Measurements from ENCODE around the gene NFKBIA.
"Not testable (repeated sequence)": the region's sequence is repeated elsewhere in the genome, so short reads cannot be mapped to it uniquely, and the experiment has no call there.

NFKBIA gene

DNA sequence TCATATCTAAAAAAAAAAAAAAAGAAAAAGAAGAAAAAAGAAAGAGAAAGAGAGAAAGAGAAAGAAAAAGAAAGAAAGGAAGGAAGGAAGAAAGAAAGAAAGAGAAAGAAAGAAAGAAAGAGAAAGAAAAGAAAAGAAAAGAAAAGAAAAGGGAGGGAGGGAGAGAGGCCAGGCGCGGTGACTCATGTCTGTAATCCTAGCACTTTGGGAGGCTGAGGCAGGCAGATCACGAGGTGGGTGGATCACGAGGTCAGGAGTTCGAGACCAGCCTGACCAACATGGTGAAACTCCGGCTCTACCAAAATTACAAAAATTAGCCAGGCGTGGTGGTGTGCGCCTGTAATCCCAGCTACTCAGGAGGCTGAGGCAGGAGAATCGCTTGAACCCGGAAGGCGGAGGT, 31.3 kb downstream of the NFKBIA start:
- H3K4me1 ChIP-seq (ENCODE audit: insufficient read depth, low read length); H3K9ac ChIP-seq (ENCODE audit: low read length); H3K27me3 ChIP-seq (ENCODE audit: control insufficient read depth in 1 of 2, insufficient read depth in 2 of 2, low read length in 2 of 2); H3K27ac ChIP-seq (ENCODE audit: low read depth, low read length); H3K4me3 ChIP-seq (ENCODE audit: low read depth in 1 of 2, low read length in 2 of 2); H3K9me3 ChIP-seq (ENCODE audit: low read length); H3K36me3 ChIP-seq (ENCODE audit: insufficient read depth, low read length): not testable (repeated sequence)

DNA sequence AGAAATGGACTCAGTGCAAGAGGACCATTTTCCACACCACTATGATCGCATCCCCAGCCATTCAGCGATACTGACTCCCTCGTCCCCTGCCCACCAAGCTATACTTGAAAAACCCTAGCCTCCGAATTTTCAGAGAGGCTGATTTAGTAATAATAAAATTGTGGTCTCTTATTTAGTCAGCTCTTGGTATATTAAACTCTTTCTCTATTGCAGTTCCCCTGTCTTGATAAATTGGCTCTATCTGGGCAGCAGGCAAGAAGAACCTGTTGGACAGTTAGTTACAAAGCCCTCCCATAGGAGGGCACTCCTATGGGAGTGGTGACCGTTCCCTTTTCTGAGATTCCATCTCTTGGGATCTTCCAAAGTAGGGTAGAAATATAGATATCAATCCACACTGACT, 33.6 kb downstream of the NFKBIA start:
- Histone ChIP-seq H3K4me3 (ENCODE audit: low read depth in 1 of 2, low read length in 2 of 2) (no peak overlapping the region), H3K9me3 (ENCODE audit: low read length) (no peaks in the 10 kb centered on the region), H3K36me3 (ENCODE audit: insufficient read depth, low read length) (no peaks in the 10 kb centered on the region), H3K27me3 (ENCODE audit: control insufficient read depth in 1 of 2, insufficient read depth in 2 of 2, low read length in 2 of 2) (no peaks in the 10 kb centered on the region), H3K4me1 (ENCODE audit: insufficient read depth, low read length) (peaks cover 12% of the 10 kb centered on the region), H3K9ac (ENCODE audit: low read length) (no peak overlapping the region), H3K27ac (ENCODE audit: low read depth, low read length) (no peak overlapping the region)

DNA sequence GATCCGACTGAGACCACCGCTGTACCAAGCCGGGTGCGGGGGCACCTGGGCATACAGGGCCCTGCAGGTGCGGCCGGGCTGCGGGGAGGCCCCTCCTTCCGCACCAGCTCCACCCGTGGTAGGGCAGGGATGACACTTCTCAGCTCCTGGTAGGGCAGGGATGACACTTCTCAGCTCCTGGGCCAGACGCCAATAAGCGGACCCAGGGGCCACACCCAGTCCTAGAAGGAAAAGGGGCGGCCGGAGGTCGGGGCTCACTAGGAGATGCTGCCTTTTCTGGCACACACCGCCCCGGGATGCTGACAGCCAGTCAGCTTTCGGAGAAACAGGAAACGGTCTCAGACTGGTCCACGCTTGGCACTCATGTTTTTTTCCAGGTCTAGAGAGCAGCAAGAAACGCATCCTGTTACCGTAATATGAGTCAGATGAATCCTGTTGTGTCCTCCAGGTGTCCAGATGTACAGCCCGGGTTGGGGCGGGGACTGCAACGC, 34.8 kb downstream of the NFKBIA start:
- Histone ChIP-seq H3K36me3 (ENCODE audit: insufficient read depth, low read length) (no peaks in the 10 kb centered on the region), H3K9ac (ENCODE audit: low read length) (no peak overlapping the region), H3K4me3 (ENCODE audit: low read depth in 1 of 2, low read length in 2 of 2) (no peak overlapping the region), H3K4me1 (ENCODE audit: insufficient read depth, low read length) (peaks cover 22% of the 10 kb centered on the region), H3K9me3 (ENCODE audit: low read length) (no peaks in the 10 kb centered on the region), H3K27me3 (ENCODE audit: control insufficient read depth in 1 of 2, insufficient read depth in 2 of 2, low read length in 2 of 2) (no peaks in the 10 kb centered on the region), H3K27ac (ENCODE audit: low read depth, low read length) (no peak overlapping the region)

GRCh38 chr14:35368583-35369392, 35.8 kb downstream of the NFKBIA start:
- Histone ChIP-seq H3K9ac (ENCODE audit: low read length) (no peak overlapping the region), H3K9me3 (ENCODE audit: low read length) (no peaks in the 10 kb centered on the region), H3K4me1 (ENCODE audit: insufficient read depth, low read length) (peaks cover 22% of the 10 kb centered on the region), H3K27me3 (ENCODE audit: control insufficient read depth in 1 of 2, insufficient read depth in 2 of 2, low read length in 2 of 2) (no peaks in the 10 kb centered on the region), H3K36me3 (ENCODE audit: insufficient read depth, low read length) (no peaks in the 10 kb centered on the region), H3K27ac (ENCODE audit: low read depth, low read length) (no peak overlapping the region), H3K4me3 (ENCODE audit: low read depth in 1 of 2, low read length in 2 of 2) (no peak overlapping the region)

- no peak overlapping the region for H3K9ac ChIP-seq (ENCODE audit: low read length)
- H3K4me3 ChIP-seq (ENCODE audit: low read depth in 1 of 2, low read length in 2 of 2) = no peak overlapping the region
- H3K27ac ChIP-seq (ENCODE audit: low read depth, low read length) = no peak overlapping the region
- H3K9me3 ChIP-seq (ENCODE audit: low read length) = no peaks in the 10 kb centered on the region
- H3K4me1 ChIP-seq (ENCODE audit: insufficient read depth, low read length) = peaks cover 22% of the 10 kb centered on the region
- H3K36me3 ChIP-seq (ENCODE audit: insufficient read depth, low read length) = no peaks in the 10 kb centered on the region
- no peaks in the 10 kb centered on the region for H3K27me3 ChIP-seq (ENCODE audit: control insufficient read depth in 1 of 2, insufficient read depth in 2 of 2, low read length in 2 of 2)
These were observed 36.4 kb downstream of the NFKBIA start for GRCh38 chr14:35368139-35368460.

DNA sequence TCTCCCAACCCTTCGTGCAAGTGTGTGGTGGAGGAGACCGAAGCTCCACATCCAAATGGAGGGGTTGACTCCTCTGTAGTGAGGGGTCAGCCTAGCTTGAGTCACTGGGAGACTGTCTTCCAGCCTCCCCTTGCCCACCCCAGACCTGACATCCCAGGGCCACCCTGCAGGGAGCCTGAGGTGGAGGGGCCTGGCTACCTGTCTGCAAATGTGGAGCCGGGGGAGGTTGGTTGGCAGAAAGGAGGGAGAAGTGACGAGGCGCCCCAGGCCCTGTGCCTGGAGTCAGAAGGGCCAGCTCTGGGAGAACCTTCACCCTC, 37.5 kb downstream of the NFKBIA start:
- H3K4me1 ChIP-seq (ENCODE audit: insufficient read depth, low read length) = peaks cover 22% of the 10 kb centered on the region
- no peak overlapping the region for H3K27ac ChIP-seq (ENCODE audit: low read depth, low read length)
- no peaks in the 10 kb centered on the region for H3K36me3 ChIP-seq (ENCODE audit: insufficient read depth, low read length)
- H3K27me3 ChIP-seq (ENCODE audit: control insufficient read depth in 1 of 2, insufficient read depth in 2 of 2, low read length in 2 of 2) = no peaks in the 10 kb centered on the region
- H3K9me3 ChIP-seq (ENCODE audit: low read length) = no peaks in the 10 kb centered on the region
- H3K4me3 ChIP-seq (ENCODE audit: low read depth in 1 of 2, low read length in 2 of 2) = no peak overlapping the region
- H3K9ac ChIP-seq (ENCODE audit: low read length) = no peak overlapping the region

DNA sequence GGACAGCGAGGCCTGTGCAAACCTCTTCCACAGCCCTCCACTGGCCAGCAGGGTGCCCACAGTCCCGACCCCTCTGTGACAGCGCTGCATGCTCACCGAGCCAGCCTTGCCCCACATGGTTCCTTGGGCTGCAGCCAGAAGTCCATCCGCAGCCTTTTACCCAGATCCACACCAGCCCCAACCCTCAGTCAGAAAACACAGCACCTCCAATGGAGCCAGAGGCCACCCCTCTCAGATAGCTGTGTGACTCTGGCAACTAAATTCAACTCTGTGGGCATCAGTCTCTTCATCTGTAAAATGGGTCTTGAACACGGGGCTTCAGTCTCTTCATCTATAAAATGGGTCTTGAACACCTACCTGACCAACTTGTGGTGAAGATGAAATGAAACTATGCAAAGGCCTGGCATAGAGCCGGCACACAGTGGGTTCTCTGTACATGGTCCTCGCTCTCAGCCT, 38.0 kb downstream of the NFKBIA start:
- Histone ChIP-seq H3K36me3 (ENCODE audit: insufficient read depth, low read length) (no peaks in the 10 kb centered on the region), H3K4me1 (ENCODE audit: insufficient read depth, low read length) (peaks cover 22% of the 10 kb centered on the region), H3K27me3 (ENCODE audit: control insufficient read depth in 1 of 2, insufficient read depth in 2 of 2, low read length in 2 of 2) (no peaks in the 10 kb centered on the region), H3K27ac (ENCODE audit: low read depth, low read length) (no peak overlapping the region), H3K9ac (ENCODE audit: low read length) (no peak overlapping the region), H3K9me3 (ENCODE audit: low read length) (no peaks in the 10 kb centered on the region), H3K4me3 (ENCODE audit: low read depth in 1 of 2, low read length in 2 of 2) (no peak overlapping the region)

DNA sequence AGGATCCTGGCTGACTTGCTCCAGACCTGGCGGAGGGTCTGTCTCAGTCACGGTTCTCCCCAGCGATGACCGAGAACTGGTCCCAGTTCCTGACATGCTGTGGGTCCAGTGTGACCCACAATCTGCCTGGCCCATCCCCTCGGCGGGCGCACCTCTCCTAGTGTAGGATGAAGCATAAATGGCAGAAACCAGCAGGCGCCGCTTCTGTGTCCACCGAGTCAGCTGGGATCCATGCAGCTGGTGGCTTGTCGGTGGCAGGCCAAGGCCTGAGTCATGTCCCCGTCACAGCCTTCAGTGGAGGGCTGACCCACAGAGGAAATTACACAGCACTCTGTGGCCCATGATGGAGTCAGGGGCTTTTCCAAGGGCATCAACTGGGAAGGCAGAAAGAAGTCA, 38.5 kb downstream of the NFKBIA start:
- no peaks in the 10 kb centered on the region for H3K36me3 ChIP-seq (ENCODE audit: insufficient read depth, low read length)
- H3K9me3 ChIP-seq (ENCODE audit: low read length) = no peaks in the 10 kb centered on the region
- H3K4me3 ChIP-seq (ENCODE audit: low read depth in 1 of 2, low read length in 2 of 2) = no peak overlapping the region
- no peak overlapping the region for H3K9ac ChIP-seq (ENCODE audit: low read length)
- H3K27me3 ChIP-seq (ENCODE audit: control insufficient read depth in 1 of 2, insufficient read depth in 2 of 2, low read length in 2 of 2) = no peaks in the 10 kb centered on the region
- H3K4me1 ChIP-seq (ENCODE audit: insufficient read depth, low read length) = peaks cover 22% of the 10 kb centered on the region
- H3K27ac ChIP-seq (ENCODE audit: low read depth, low read length) = no peak overlapping the region

DNA sequence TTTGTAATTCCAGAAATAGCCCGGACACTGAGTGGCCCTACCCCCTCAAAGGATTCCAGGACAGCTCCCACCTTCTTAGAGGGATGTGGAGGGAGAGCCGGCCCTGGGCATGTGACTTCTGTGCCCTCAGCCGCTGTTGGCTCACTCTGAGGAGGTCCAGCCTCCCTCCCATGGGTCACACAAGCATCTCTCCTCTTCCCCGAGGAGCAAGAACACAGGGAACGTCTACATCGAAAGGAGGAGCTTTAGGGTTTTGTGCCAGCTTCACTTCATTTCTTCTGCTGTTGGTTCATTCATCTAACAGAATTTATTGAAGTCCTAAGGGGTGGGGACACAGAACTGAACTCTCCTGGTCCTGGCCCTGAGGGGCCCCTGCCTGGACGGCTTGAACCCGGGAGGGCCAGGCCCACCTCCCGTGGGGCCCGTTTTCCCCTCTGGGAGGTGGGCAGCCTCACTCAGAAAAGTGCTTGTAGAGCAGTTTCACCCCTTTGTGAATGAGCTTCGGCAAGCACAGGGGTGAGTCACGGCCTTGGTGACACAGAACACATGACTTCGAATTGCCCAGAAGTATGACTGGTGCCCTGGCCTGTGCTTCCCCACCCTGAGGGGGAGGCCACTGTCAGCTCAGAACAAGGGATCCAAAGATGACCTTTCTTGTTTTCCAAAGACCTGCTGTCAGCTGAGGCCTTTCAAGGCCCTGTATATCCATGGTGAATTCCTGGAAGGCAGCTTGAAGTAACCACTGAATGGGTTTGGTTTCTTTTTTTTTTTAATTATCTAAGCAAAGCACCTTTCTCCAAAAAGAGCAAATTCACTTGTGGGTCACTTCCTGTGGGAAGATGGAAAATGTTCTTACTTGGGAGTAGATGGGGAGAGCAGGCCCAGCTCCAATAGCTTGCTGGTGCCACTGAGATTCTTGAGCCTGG, 39.2 kb downstream of the NFKBIA start:
- Histone ChIP-seq H3K36me3 (ENCODE audit: insufficient read depth, low read length) (no peaks in the 10 kb centered on the region), H3K4me3 (ENCODE audit: low read depth in 1 of 2, low read length in 2 of 2) (no peak overlapping the region), H3K9ac (ENCODE audit: low read length) (no peak overlapping the region), H3K27me3 (ENCODE audit: control insufficient read depth in 1 of 2, insufficient read depth in 2 of 2, low read length in 2 of 2) (no peaks in the 10 kb centered on the region), H3K4me1 (ENCODE audit: insufficient read depth, low read length) (peaks cover 22% of the 10 kb centered on the region), H3K9me3 (ENCODE audit: low read length) (no peaks in the 10 kb centered on the region), H3K27ac (ENCODE audit: low read depth, low read length) (no peak overlapping the region)

DNA sequence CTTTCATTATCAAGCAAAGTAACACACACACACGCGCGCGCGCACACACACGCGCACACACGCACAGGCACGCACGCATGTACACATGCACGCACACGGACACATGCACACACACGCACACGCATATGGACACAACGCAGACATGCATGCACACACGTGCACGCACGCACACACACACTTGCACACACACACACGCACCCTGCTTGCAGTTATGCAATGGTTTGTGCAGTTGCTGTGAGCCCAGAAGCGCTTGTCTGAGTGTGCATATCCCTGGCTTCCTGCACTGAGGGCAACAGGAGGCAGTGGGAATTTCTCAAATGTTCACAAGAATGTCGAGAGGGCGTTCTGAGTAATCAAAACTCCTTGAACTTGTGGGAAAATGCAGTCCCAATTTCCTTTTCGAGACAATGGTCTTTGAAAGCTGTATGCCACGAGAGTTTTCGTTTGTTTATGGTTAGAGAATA, 41.6 kb downstream of the NFKBIA start:
- Histone ChIP-seq H3K9ac (ENCODE audit: low read length) (no peak overlapping the region), H3K27me3 (ENCODE audit: control insufficient read depth in 1 of 2, insufficient read depth in 2 of 2, low read length in 2 of 2) (no peaks in the 10 kb centered on the region), H3K4me1 (ENCODE audit: insufficient read depth, low read length) (peaks cover 22% of the 10 kb centered on the region), H3K36me3 (ENCODE audit: insufficient read depth, low read length) (no peaks in the 10 kb centered on the region), H3K9me3 (ENCODE audit: low read length) (no peaks in the 10 kb centered on the region), H3K4me3 (ENCODE audit: low read depth in 1 of 2, low read length in 2 of 2) (no peak overlapping the region), H3K27ac (ENCODE audit: low read depth, low read length) (no peak overlapping the region)

GRCh38 chr14:35362450-35362849, 42.1 kb downstream of the NFKBIA start:
- H3K4me3 ChIP-seq (ENCODE audit: low read depth in 1 of 2, low read length in 2 of 2) = no peak overlapping the region
- no peaks in the 10 kb centered on the region for H3K27me3 ChIP-seq (ENCODE audit: control insufficient read depth in 1 of 2, insufficient read depth in 2 of 2, low read length in 2 of 2)
- H3K36me3 ChIP-seq (ENCODE audit: insufficient read depth, low read length) = no peaks in the 10 kb centered on the region
- H3K9me3 ChIP-seq (ENCODE audit: low read length) = no peaks in the 10 kb centered on the region
- no peak overlapping the region for H3K9ac ChIP-seq (ENCODE audit: low read length)
- H3K4me1 ChIP-seq (ENCODE audit: insufficient read depth, low read length) = peaks cover 18% of the 10 kb centered on the region
- no peak overlapping the region for H3K27ac ChIP-seq (ENCODE audit: low read depth, low read length)
